KOPT-K1 (cell line): ENCODE data around the gene DEGS1.
"Not testable (repeated sequence)": the region's sequence is repeated elsewhere in the genome, so short reads cannot be mapped to it uniquely, and the experiment has no call there.

Source experiments
- H3K27ac ChIP-seq: fragments of 200-600 bp; sonication (generic); 2 replicates; pipeline ENCODE4 v1.5.1; 2016; ENCODE audit warnings: antibody characterized with exemption, mild to moderate bottlenecking, low read depth, low read length; ENCODE audit not compliant: poor library complexity, severe bottlenecking
- H3K36me3 ChIP-seq: fragments of 200-600 bp; sonication (generic); 2 replicates; pipeline ENCODE4 v1.5.1; 2017; ENCODE audit warnings: antibody characterized with exemption, mild to moderate bottlenecking, low read length, moderate library complexity; ENCODE audit not compliant: insufficient read depth
- H3K9me3 ChIP-seq: fragments of 200-600 bp; sonication (generic); 2 replicates; pipeline ENCODE4 v1.5.1; 2017; ENCODE audit warnings: antibody characterized with exemption, low read length, mild to moderate bottlenecking; ENCODE audit not compliant: insufficient read depth, poor library complexity, severe bottlenecking

DEGS1 gene

DNA sequence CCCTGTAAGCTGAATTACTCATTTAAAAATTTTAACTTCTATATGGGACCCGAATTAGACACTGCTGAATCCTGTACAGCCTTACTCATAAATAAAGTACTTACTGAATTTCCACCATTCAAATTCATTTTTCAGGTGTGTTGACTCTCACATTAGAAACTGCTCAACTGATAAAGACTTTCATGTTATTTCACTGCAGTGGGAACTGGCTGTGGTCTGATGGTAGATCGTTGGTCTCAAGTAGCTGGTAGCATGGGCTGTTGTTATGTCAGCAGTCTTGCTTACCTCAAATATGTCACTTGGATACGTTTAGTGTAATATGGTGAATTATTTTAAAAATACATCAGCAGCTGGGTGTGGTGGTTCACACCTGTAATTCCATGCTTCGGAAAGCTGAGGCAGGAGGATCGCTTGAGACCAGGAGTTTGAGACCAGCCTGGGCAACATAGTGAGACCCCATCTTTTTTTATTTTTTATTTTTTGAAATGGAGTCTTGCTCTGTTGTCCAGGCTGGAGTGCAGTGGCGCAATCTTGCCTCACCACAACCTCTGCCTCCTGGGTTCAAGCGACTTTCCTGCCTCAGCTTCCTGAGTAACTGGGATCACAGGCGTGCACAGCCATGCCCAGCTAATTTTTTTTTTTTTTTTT is 10.4 kb downstream of the DEGS1 start:
- no peak overlapping the region for H3K27ac ChIP-seq
- no peaks in the 10 kb centered on the region for H3K9me3 ChIP-seq
- peaks cover 62% of the 10 kb centered on the region for H3K36me3 ChIP-seq

DNA sequence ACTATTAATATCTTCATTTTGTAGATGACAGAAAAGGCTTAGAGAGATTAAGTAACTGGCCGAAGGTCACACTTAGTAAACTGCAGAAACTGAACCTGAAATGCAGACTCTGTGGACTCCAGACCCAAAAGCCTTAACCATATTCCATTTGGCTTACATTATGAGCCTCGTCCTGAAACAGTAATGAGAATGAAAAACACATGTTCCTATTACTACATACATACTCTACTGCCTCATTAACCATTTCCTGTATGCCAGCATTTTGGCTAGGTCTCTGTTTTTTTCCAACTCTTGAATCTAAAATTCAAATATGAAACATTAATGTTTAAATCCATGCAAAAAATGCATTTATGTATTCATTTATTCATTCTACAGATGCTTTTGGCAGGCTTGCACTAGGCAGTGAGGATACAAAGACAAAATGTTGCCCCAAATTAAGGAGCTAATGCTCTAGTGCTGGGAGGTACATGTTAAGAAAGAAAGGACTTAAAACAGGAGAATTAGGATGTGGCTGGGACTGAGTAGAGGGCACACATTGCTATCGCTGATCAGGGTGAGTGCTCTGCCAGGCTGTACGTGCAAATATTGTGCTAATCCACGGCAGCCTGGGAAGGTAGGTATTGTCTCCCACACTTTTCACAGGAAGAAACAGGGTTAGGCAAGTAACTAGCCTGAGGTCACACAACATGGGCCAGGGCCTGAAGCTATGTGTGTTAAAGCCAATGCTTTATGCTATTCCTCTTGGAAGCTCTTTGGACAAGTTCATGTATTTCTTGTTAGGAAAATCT is 14.0 kb downstream of the DEGS1 start:
- H3K9me3 ChIP-seq = no peaks in the 10 kb centered on the region
- peaks cover 39% of the 10 kb centered on the region for H3K36me3 ChIP-seq
- no peak overlapping the region for H3K27ac ChIP-seq

DNA sequence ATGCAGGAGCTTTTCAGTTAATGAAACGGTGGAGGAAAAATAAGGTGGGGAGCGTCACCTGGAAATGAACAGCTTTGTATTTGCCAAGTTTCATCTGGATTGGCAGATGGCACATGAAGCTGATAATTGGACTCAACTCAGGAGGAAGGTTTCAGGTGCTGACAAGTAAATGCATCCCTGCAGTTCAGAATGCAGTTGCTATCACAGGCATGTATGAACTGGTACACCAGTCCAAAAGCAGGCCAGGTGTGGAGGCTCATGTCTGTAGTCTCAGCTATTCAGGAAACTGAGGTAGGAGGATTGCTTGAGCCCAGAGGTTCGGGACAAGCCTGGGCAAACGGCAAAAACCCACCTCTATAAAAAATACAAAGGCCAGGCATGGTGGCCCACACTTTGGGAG is 15.5 kb downstream of the DEGS1 start:
- no peaks in the 10 kb centered on the region for H3K9me3 ChIP-seq
- no peak overlapping the region for H3K27ac ChIP-seq
- peaks cover 24% of the 10 kb centered on the region for H3K36me3 ChIP-seq

DNA sequence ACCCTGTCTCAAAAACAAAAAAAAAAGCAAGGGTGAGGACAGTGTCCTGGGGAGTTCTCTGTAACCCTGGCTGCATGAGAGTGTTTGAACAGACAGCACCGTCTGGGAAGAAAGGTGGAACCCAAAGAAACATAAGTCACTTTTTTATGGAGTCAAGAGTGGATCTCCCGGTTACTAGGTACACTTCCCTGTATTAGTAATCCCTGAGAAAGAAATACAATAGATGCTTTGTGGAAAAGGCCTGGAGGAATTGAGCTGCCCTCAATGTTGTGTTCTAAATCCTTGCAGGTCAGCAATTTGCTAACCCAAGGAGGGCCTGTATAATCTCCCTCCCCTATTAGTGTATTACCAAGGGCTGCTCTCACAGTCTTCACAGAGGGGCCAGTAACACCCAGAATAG is 16.6 kb downstream of the DEGS1 start:
- H3K36me3 ChIP-seq = peaks cover 13% of the 10 kb centered on the region; the same call in 1 of the 2 replicates
- no peaks in the 10 kb centered on the region for H3K9me3 ChIP-seq
- no peak overlapping the region for H3K27ac ChIP-seq

DNA sequence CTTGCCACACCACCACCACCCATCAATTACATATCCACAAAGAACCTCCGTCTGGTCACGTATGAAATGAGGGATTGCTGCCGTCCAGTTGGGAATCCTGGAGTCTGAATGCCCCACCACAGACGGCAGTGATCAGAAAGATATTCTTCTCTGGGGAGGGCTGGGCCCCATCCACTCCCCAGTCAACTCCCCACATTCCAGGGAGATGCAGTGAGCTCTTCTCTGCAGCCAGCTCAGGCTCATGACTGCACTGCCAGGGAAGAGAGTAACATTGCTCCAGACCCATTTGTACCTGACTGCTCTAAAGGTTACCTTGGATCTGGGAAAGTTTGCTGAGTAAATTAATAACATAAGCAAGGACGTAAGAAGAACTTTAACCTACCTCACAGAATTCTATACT is 18.3 kb downstream of the DEGS1 start:
- no peaks in the 10 kb centered on the region for H3K9me3 ChIP-seq
- no peak overlapping the region for H3K27ac ChIP-seq
- no peaks in the 10 kb centered on the region for H3K36me3 ChIP-seq

DNA sequence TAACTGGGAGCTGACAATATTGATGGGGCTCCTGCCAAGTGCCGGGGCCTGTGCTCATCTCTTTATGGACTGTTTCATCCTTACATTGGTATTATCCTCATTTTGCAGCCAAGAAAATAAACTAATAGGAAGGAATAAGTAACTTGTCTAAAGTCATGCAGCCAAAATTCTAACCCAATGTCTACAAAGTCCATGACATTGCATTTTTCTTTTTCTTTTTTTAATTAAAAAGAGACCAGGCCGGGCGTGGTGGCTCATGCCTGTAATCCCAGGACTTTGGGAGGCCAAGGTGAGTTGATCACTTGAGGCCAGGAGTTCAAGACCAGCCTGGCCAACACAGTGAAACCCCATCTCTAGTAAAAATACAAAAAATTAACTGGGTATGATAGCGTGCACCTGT is 18.8 kb downstream of the DEGS1 start:
- Histone ChIP-seq H3K27ac (no peak overlapping the region), H3K9me3 (no peaks in the 10 kb centered on the region)

DNA sequence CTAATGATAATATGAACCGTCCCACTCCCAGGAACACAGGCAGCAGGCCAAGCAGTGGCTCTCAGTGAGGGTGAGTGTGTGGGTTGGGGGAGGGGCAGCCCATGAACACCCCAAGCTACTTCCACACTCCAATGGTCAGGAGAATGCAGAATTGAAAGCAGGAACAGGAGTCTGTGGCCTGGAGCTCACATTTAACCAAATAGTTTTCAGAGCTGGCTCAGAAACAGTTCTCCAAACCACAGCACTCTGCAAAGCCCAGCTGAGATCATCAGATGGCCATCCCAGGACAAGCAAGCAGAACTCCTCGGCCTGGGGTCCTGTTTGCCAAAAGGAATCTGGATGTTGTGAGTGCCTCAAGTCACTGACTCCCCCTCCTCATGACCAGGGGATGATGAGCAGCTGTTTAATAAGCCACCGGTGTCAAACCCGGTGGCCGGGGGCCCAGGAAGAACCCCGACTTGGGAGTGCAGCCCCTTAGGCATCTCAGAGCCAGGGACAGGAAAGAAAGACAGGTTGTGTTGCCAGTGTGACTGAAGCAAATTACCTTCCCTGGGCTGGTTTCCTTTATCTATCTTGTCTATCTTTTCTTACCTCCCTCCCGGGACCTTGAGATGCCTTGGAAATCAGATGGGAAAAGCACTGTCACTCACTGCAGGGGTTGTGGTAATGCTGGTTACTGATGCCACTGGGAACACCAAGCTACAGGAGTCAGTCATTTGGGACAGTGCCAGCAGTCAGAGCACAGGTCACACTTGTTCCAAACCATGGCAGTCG is 20.4 kb downstream of the DEGS1 start:
- no peak overlapping the region for H3K27ac ChIP-seq
- no peaks in the 10 kb centered on the region for H3K36me3 ChIP-seq
- H3K9me3 ChIP-seq = no peaks in the 10 kb centered on the region

More for the DNA sequence above, 18.8 kb downstream of the DEGS1 start:
- H3K36me3 ChIP-seq = no peaks in the 10 kb centered on the region

DNA sequence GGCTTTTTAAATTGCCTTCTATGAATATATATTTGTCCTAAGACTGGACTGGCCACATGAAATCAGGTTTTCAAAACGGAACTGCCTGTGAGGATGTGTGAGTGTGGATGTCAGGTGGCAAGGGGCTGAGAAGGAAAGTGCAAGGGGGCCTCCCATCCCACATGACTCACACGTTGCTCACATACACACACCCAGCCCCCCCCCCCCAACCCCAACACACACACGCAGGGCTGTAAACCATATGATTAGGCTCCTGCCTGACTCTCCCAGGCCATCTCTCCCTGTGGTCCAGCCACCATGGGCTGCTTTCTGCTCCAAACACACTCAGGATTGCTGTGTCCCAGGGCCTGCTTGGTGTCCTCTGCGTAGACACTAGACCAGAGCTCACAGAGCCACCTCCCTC is 22.4 kb downstream of the DEGS1 start:
- Histone ChIP-seq H3K9me3 (no peaks in the 10 kb centered on the region), H3K36me3 (no peaks in the 10 kb centered on the region), H3K27ac (no peak overlapping the region)

DNA sequence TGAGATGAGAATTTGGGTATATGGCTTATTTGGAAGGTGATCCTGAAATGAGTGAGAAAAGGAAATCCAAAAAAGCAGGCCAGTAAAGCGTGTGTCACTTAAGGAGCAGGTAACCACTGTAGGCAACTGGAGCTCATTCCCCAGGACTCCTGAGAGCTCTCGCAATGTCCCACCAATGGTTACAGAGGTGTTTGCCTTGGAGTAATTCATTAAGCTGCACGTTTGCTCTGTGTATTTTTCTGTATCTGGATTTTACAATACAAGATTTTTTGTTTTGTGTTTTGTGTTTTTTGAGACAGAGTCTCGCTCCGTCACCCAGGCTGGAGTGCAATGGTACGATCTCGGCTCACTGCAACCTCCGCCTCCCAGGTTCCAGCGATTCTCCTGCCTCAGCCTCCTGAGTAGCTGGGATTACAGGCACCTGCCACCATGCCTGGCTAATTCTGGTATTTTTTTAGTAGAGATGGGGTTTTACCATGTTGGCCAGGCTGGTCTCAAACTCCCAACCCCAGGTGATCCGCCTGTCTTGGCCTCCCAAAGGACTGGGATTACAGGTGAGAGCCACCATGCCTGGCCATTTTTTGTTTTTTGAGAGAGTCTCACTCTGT is 23.0 kb downstream of the DEGS1 start:
- H3K27ac ChIP-seq, H3K9me3 ChIP-seq, H3K36me3 ChIP-seq: not testable (repeated sequence)

DNA sequence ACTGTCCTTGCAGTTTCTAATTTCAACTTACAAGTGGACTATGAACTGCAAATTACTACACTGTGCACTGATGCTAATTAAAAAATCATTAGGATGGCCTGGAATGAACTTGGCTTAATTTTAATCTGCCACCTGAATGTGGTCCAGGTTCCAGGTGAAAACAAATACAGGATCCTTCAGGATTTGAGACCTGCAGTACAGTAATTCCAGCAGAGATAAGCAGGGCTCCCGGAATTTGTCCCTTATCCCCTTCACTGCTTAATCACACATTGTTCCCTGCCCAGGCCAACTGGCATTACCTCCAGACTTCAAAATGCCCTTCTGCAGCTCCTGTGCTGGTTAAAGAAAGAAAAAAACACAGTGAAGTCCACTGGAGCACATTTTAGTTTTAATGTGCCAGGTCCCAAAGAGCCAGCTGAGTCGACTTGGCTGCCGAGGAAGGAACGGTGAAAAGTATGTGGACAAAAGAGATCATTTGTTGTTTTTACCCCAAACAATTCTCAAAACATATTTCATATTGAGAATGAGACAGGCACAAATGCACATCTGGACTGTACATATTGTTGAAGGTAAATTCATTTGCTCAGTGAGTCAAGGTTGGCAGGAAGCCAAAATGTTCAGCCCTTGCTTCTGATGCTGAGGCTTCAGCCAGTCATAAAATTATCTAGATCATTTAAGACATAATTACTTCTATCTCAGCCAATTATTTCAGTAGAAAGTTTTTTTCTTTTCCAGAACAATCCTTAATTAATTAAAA is 28.3 kb downstream of the DEGS1 start:
- no peaks in the 10 kb centered on the region for H3K9me3 ChIP-seq
- H3K36me3 ChIP-seq = no peaks in the 10 kb centered on the region
- H3K27ac ChIP-seq = no peak overlapping the region

DNA sequence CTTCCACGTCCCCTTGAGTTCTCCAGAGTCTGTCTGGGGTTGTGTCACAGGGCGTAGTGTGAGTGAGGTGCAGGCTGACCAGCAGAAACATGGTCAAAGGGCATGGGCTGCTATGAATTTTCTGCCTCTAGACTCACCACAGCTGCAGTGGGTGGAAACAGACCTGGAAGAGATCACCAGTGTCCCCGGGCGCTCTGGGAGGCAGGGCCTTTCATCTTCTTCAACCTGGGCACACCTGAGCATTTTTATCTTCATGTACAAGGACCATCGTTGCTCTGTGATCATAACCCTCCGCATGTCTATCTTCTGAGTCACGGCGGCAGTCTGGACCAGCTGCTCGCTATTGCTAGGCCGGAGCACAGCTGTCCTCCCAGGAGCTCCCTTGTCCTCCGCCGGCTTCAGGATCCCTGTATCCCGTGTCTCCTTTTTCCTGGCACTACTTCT is 29.6 kb downstream of the DEGS1 start:
- H3K27ac ChIP-seq = no peak overlapping the region
- H3K9me3 ChIP-seq = no peaks in the 10 kb centered on the region
- H3K36me3 ChIP-seq = no peaks in the 10 kb centered on the region

DNA sequence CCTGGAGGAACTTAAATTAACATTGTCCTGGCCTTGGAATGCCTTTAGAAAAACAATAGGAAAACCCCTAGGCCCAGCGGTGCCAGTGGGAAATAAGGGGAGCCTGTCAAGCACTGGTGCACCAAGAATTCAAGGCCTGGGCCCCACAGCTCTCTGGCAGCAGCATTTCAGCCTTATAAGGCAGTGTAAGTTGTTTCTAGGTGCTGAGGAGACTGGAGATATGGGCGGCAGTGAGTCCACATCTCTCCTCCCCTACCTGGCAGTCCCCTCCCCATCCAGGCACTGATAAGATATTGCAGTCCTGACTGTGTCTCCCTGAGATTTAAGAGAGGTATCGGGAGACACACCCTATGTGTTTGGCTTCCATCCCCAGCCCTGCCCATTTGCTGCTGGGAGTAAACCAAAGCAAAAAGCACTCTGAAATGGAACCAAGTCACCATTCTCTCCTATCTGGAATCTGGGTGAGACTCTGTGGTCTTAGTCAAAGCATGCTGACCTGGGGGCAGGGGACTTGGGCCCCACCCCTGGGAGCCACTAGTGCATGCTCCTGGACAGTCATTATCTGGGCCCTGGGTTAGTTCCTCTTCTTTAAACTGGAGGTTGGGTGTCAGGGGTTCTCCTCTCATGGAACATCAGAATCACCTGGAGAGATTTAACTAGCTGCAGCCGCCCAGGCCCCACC is 30.5 kb downstream of the DEGS1 start:
- no peaks in the 10 kb centered on the region for H3K36me3 ChIP-seq
- H3K27ac ChIP-seq = no peak overlapping the region

DNA sequence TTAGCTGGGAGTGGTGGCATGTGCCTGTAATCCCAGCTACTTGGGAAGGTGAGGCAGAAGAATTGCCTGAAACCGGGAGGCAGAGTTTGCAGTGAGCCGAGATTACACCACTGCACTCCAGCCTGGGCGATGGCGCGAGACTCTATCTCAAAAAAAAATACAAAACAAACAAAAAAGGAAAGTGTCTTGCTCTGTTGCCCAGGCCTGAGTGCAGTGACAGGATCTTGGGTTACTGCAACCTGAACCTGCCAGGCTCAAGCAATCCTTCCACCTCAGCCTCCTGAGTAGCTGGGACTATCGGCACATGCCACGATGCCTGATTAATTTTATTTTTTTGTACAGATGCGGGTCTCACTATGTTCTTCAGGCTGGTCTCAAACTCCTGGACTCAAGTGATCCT is 33.3 kb downstream of the DEGS1 start:
- Histone ChIP-seq H3K9me3 (no peaks in the 10 kb centered on the region), H3K36me3 (no peaks in the 10 kb centered on the region), H3K27ac (no peak overlapping the region)

More for the DNA sequence above, 30.5 kb downstream of the DEGS1 start:
- no peaks in the 10 kb centered on the region for H3K9me3 ChIP-seq
